HG02885 (cell line): Measurements from ENCODE around the gene PNPLA2.

Source experiments
- ATAC-seq: cut with Tn5 transposase; IDR thresholded peaks from one replicate; pipeline ENCODE4 v1.9.1; 2021; ENCODE audit warnings: mild to moderate bottlenecking; ENCODE audit not compliant: unreplicated experiment, poor library complexity

Gene PNPLA2

GRCh38 chr11:842370-843002, 23.8 kb downstream of the PNPLA2 start, which contains the start of the genes POLR2L and TSPAN4:
TSS of gene POLR2L (minus strand) at chr11:842529. CDS start at chr11:842508, 21 bp downstream.
TSS of gene TSPAN4 (plus strand) at chr11:842852. CDS start at chr11:850305, 7,453 bp downstream.
- peak; percentile 74 for ATAC-seq

- ATAC-seq = peak; percentile 10
Measured at GRCh38 chr11:843086-843734, 24.5 kb downstream of the PNPLA2 start.

GRCh38 chr11:843818-844692, 25.3 kb downstream of the PNPLA2 start:
- no peak for ATAC-seq

- no peak for ATAC-seq
Measured at GRCh38 chr11:844693-845644, 26.3 kb downstream of the PNPLA2 start.

- ATAC-seq = no peak
Measured at GRCh38 chr11:845872-846495, 27.3 kb downstream of the PNPLA2 start.

- no peak for ATAC-seq
Measured at GRCh38 chr11:846496-847098, 27.9 kb downstream of the PNPLA2 start.

- ATAC-seq = no peak
Measured at GRCh38 chr11:847876-848275, 29.2 kb downstream of the PNPLA2 start.

- ATAC-seq = no peak
Measured at GRCh38 chr11:848380-848931, 29.7 kb downstream of the PNPLA2 start.

- ATAC-seq = no peak
Measured at GRCh38 chr11:849104-849824, 30.6 kb downstream of the PNPLA2 start.

- ATAC-seq = no peak
Measured at GRCh38 chr11:849951-850774, 31.4 kb downstream of the PNPLA2 start.

GRCh38 chr11:850775-851763, 32.4 kb downstream of the PNPLA2 start:
- no peak for ATAC-seq

- ATAC-seq = no peak
Measured at GRCh38 chr11:852762-853161, 34.0 kb downstream of the PNPLA2 start.

GRCh38 chr11:853682-854448, 35.2 kb downstream of the PNPLA2 start:
- ATAC-seq = no peak

- ATAC-seq = no peak
Measured at GRCh38 chr11:854601-855329, 36.1 kb downstream of the PNPLA2 start.

GRCh38 chr11:855330-855674, 36.6 kb downstream of the PNPLA2 start:
- ATAC-seq = no peak
